ENCODE results near the gene ZFP14.
"Not testable (repeated sequence)": the region's sequence is repeated elsewhere in the genome, so short reads cannot be mapped to it uniquely, and the experiment has no call there.

Gene ZFP14

DNA sequence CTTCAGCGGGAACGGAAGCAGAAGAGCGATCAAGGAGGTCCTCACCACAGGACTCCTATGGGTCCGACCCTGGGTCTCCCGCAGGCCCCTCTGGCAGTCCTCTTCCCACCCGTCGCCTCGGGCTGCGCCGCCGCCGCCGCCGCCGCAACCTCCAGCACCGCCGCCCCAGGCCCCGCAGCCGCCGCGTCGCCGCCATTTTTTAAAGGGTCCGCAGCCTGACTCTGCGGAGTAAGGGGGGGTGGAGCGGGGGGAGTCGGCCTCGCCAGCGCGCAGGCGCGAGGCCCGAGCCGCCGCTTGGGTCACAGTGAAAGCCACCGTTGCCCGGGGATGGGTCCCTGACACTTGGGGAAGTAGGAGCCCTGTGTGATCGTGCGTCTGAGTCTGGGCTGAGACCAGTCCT is 69.7 kb downstream of the ZFP14 start:
- not testable (repeated sequence) for DNase-seq (ENCODE audit: low read depth, low spot score); H3K4me3 ChIP-seq; H3K36me3 ChIP-seq (ENCODE audit: insufficient read depth, low read length); H3K9me3 ChIP-seq (ENCODE audit: low read depth, low read length); H3K9ac ChIP-seq (ENCODE audit: insufficient read length); H3K27ac ChIP-seq

DNA sequence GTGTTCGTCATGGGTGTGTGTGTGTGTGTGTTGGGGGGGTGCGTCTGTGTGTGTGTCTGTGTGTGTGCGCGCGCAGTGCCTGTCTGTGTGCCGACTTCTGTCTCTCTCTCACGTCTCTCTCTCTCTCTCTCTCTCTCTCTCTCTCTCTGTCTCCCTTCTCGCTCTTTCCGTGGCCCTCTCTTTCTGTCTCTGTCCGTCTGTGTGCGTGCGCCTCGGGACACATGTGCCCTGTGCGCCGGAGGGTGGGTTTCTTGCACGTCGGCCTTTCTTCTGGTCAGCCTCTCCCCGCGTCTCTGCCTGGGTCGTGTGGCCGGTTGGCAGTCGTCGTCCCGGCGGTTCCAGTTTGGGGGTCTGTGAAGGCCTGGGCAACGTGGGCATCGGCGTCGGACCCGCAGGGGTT is 86.7 kb downstream of the ZFP14 start:
- not testable (repeated sequence) for H3K27ac ChIP-seq; H3K36me3 ChIP-seq (ENCODE audit: insufficient read depth, low read length); H3K4me3 ChIP-seq; DNase-seq (ENCODE audit: low read depth, low spot score); H3K9me3 ChIP-seq (ENCODE audit: low read depth, low read length); H3K9ac ChIP-seq (ENCODE audit: insufficient read length)

Measured in SK-N-MC (cell line).